Neural cell (in vitro differentiated cells): ENCODE results near the gene CTBP2. TPM values are rescaled to one million over a fixed set of nuclear protein-coding genes. Genes with fewer than 3 reads are reported as not detected.

ENCODE experiments used
- H2AFZ ChIP-seq: fragments of 200-600, 300-800 bp; sonication (generic), shearing (Covaris generic); 2 replicates; pipeline ENCODE4 v1.6.0; 2014; ENCODE audit warnings: low read depth, mild to moderate bottlenecking, antibody characterized with exemption, low read length, moderate library complexity
- H3F3A ChIP-seq: fragments of 200-600 bp; shearing (Covaris generic); 2 replicates; pipeline ENCODE4 v1.6.1; 2016; ENCODE audit warnings: mild to moderate bottlenecking, moderate library complexity, mixed read lengths, antibody characterized with exemption, low read length; ENCODE audit not compliant: insufficient read depth, poor library complexity, severe bottlenecking
- H3K27ac ChIP-seq: fragments of 200-600, 300-800 bp; sonication (generic), shearing (Covaris generic); 2 replicates; pipeline ENCODE4 v1.5.1; 2014; ENCODE audit warnings: mild to moderate bottlenecking, low read length, moderate library complexity
- H3K27me3 ChIP-seq: fragments of 300-800, 200-600 bp; sonication (generic), shearing (Covaris generic); 2 replicates; pipeline ENCODE4 v1.6.0; 2014; ENCODE audit warnings: mild to moderate bottlenecking, low read depth, low read length, moderate library complexity; ENCODE audit not compliant: insufficient read depth
- H3K36me3 ChIP-seq: fragments of 300-800, 200-600 bp; sonication (generic), shearing (Covaris generic); 2 replicates; pipeline ENCODE4 v1.5.1; 2014; ENCODE audit warnings: mild to moderate bottlenecking, antibody characterized with exemption, low read length, moderate library complexity; ENCODE audit not compliant: insufficient read depth
- H3K4me2 ChIP-seq: fragments of 300-800, 200-600 bp; sonication (generic), shearing (Covaris generic); 2 replicates; pipeline ENCODE4 v1.6.0; 2014; ENCODE audit warnings: mild to moderate bottlenecking, low read length
- H3K4me3 ChIP-seq: fragments of 300-800, 200-600 bp; sonication (generic), shearing (Covaris generic); 2 replicates; pipeline ENCODE4 v1.5.1; 2014; ENCODE audit warnings: mild to moderate bottlenecking, low read length, moderate library complexity
- H3K79me2 ChIP-seq: fragments of 200-600 bp; shearing (Covaris generic); replicated peaks from 2 replicates; pipeline ENCODE4 v1.6.0; 2014; ENCODE audit warnings: mild to moderate bottlenecking, low read length, moderate library complexity; ENCODE audit not compliant: insufficient read depth
- H3K9ac ChIP-seq: fragments of 300-800, 200-600 bp; sonication (generic), shearing (Covaris generic); 2 replicates; pipeline ENCODE4 v1.6.1; 2016; ENCODE audit warnings: mild to moderate bottlenecking, low read length, mixed read lengths
- H3K9me2 ChIP-seq: fragments of 200-600 bp; shearing (Covaris generic); 2 replicates; pipeline ENCODE4 v1.6.1; 2016; ENCODE audit warnings: mild to moderate bottlenecking, low read length, mixed read lengths; ENCODE audit not compliant: insufficient read depth
- H3K9me3 ChIP-seq: fragments of 200-600, 300-800 bp; sonication (generic), shearing (Covaris generic); 2 replicates; pipeline ENCODE4 v1.6.1; 2016; ENCODE audit warnings: mild to moderate bottlenecking, mixed run types, low read length, moderate library complexity, mixed read lengths
- H4K20me1 ChIP-seq: fragments of 200-600 bp; shearing (Covaris generic); 2 replicates; pipeline ENCODE4 v1.6.1; 2016; ENCODE audit warnings: mild to moderate bottlenecking, mixed run types; ENCODE audit not compliant: insufficient read depth
- CTCF ChIP-seq: fragments of 450-650 bp; IDR thresholded peaks from 2 replicates; pipeline ENCODE4 v1.5.1; 2014; ENCODE audit warnings: antibody characterized with exemption, mild to moderate bottlenecking, moderate library complexity; ENCODE audit not compliant: poor library complexity, severe bottlenecking
- EP300 ChIP-seq: fragments of 450-650 bp; conservative IDR thresholded peaks from 2 replicates; pipeline ENCODE4 v1.6.1; 2014; ENCODE audit warnings: antibody characterized with exemption, mild to moderate bottlenecking, moderate library complexity; ENCODE audit not compliant: poor library complexity, severe bottlenecking
- EZH2 ChIP-seq: fragments of 200-600, 300-800 bp; shearing (Covaris generic), sonication (generic); IDR thresholded peaks from 2 replicates; pipeline ENCODE4 v1.6.1; 2014; ENCODE audit warnings: antibody characterized with exemption, low read length, borderline replicate concordance, mild to moderate bottlenecking; ENCODE audit not compliant: insufficient read depth, poor library complexity, severe bottlenecking
- MXI1 ChIP-seq: fragments of 450-650 bp; conservative IDR thresholded peaks from 2 replicates; pipeline ENCODE4 v1.6.1; 2014; ENCODE audit warnings: antibody characterized with exemption, mild to moderate bottlenecking; ENCODE audit not compliant: poor library complexity, severe bottlenecking
- POLR2AphosphoS5 ChIP-seq: IDR thresholded peaks from 2 replicates; pipeline ENCODE4 v1.6.1; 2012
- RAD21 ChIP-seq: fragments of 450-650 bp; conservative IDR thresholded peaks from 2 replicates; pipeline ENCODE4 v1.6.1; 2014; ENCODE audit warnings: antibody characterized with exemption, mild to moderate bottlenecking, moderate library complexity
- SMC3 ChIP-seq: fragments of 450-650 bp; conservative IDR thresholded peaks from 2 replicates; pipeline ENCODE4 v1.6.1; 2014; ENCODE audit warnings: antibody characterized with exemption, mild to moderate bottlenecking, moderate library complexity; ENCODE audit not compliant: poor library complexity
- TAF1 ChIP-seq: IDR thresholded peaks from 2 replicates; pipeline ENCODE4 v1.6.1; 2012; ENCODE audit warnings: low read depth
- polyA plus RNA-seq: library from polyadenylated mRNA; depleted of rRNA; stranded (reverse); fragments of >200 nt; gene quantifications from 2 replicates; pipeline ENCODE4 v1.2.3, GENCODE V29; 2014
- TF ChIP-seq, protein P1 (sequence below): IDR thresholded peaks from 2 replicates; pipeline ENCODE4 v1.6.1; 2012; ENCODE audit warnings: borderline replicate concordance

The CTBP2 gene
- polyA plus RNA-seq, 1 donor from 2014 or later, result 59.5 TPM

DNA sequence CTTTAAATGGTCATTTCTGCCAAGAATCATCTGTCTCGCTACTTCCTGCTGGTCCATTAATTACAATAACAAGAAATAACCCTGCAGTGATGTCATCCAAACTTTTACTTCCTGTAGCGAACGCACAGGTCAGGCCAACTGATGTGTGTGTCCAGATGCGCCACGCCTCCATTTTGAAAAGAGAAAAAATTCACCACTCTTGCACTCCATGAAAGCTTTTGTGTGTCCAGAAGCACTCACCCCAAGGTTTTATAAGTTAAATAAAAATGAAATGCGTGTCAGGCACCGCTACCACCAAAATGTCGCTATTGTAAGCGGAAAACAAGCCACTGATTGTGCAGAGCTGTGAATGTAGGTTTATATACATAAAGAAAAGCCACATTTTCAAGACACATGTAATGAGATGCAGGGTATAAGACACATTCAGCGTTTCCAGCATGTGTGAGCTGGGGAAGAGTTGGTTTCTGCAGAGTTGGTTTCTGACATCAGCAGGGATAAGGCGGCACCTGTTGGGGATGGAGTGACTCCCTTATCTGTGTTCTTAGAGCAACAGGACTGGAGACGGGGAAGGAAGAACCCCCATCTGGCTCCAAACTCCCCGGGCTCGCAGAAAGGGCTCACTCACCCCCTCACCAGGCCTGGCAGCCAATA lies 83.3 kb downstream of the CTBP2 start:
- Histone ChIP-seq H3K27me3 (no peaks in the 10 kb centered on the region), H3K4me2 (no peak overlapping the region), H4K20me1 (no peaks in the 10 kb centered on the region), H3K9ac (no peak overlapping the region), H3K4me3 (no peak overlapping the region), H2AFZ (no peak overlapping the region), H3K9me2 (no peaks in the 10 kb centered on the region), H3K36me3 (no peaks in the 10 kb centered on the region), H3K9me3 (no peaks in the 10 kb centered on the region), H3K79me2 (peaks cover 14% of the 10 kb centered on the region), H3K27ac (no peak overlapping the region), H3F3A (no peaks in the 10 kb centered on the region)
- TF ChIP-seq CTCF, result no peak

DNA sequence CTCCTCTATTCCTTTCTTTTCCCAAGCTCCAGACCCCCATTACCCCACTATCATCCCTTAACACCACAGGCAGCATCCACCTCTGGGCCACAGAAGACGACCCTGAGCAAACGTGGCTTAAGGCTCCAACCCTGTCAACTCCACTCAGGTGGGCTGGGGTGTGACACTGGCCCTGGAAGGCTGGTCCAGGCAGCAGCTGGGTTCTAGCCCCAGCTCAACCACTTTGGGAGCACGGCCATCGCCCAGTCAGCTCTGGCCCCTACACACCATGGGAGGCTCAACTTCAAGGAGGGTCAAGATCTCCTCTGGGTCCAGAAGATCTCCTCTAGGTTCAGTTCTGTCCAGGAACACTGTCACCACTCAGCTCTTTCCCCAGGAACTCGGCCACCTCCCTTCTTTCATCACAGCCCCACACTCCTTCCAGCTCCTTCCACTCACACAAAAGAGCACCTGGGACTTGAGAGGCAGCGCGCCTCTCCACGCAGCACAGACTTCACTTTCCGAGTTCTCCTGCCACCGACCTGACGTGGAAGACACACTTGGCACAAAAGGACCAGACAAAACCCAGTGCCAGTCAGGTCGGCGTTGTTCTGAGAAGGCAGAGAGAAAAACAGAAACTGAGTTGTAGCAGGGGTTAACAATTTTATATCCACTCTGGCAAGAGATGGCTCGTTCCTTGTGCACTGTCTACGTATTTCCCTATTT lies 84.1 kb downstream of the CTBP2 start:
- H3K9ac ChIP-seq, result no peak overlapping the region

More for the DNA sequence above, 84.1 kb downstream of the CTBP2 start:
- Histone ChIP-seq H3K36me3 (no peaks in the 10 kb centered on the region), H3F3A (no peaks in the 10 kb centered on the region), H3K4me3 (no peak overlapping the region), H4K20me1 (no peaks in the 10 kb centered on the region), H3K9me2 (no peaks in the 10 kb centered on the region), H3K79me2 (peaks cover 10% of the 10 kb centered on the region), H3K27me3 (no peaks in the 10 kb centered on the region), H3K9me3 (no peaks in the 10 kb centered on the region), H2AFZ (no peak overlapping the region), H3K27ac (no peak overlapping the region), H3K4me2 (no peak overlapping the region)
- TF ChIP-seq EP300 (no peak), RAD21 (no peak), POLR2AphosphoS5 (no peak), EZH2 (no peak), CTCF (no peak), SMC3 (no peak), MXI1 (no peak), TAF1 (no peak)
- TF ChIP-seq, protein P1, sequence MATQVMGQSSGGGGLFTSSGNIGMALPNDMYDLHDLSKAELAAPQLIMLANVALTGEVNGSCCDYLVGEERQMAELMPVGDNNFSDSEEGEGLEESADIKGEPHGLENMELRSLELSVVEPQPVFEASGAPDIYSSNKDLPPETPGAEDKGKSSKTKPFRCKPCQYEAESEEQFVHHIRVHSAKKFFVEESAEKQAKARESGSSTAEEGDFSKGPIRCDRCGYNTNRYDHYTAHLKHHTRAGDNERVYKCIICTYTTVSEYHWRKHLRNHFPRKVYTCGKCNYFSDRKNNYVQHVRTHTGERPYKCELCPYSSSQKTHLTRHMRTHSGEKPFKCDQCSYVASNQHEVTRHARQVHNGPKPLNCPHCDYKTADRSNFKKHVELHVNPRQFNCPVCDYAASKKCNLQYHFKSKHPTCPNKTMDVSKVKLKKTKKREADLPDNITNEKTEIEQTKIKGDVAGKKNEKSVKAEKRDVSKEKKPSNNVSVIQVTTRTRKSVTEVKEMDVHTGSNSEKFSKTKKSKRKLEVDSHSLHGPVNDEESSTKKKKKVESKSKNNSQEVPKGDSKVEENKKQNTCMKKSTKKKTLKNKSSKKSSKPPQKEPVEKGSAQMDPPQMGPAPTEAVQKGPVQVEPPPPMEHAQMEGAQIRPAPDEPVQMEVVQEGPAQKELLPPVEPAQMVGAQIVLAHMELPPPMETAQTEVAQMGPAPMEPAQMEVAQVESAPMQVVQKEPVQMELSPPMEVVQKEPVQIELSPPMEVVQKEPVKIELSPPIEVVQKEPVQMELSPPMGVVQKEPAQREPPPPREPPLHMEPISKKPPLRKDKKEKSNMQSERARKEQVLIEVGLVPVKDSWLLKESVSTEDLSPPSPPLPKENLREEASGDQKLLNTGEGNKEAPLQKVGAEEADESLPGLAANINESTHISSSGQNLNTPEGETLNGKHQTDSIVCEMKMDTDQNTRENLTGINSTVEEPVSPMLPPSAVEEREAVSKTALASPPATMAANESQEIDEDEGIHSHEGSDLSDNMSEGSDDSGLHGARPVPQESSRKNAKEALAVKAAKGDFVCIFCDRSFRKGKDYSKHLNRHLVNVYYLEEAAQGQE, result no peak
